NT2/D1 (cell line): ENCODE results near the gene RAB37.

Experiments used
- YY1 ChIP-seq: IDR thresholded peaks from 2 replicates; pipeline ENCODE4 v1.6.1; 2011; ENCODE audit not compliant: insufficient read length, insufficient read depth
- ZNF274 ChIP-seq: IDR thresholded peaks from 2 replicates; pipeline ENCODE4 v1.6.1; 2011; ENCODE audit warnings: mild to moderate bottlenecking, low read depth, low read length

DNA sequence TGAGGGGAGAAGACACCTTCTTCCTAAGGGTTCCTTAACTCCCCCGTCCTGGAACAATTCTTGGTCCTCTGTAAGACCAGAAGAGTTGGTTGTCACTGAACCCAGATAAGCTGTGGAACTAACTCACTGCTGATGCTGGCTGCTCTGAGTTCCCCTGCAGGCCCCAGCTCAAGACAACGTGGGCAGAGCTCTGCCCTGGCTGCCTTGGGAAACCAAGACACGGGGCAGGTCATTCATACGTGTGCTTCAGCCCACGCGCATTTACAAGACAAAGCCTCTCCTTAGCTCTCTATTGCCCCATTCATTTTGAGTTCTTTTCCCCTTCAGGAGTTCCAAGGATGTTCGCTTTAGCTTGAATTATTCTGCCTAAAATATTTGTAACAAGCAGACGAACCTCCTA lies 42.4 kb downstream of the RAB37 start:
- no peak for TF ChIP-seq ZNF274
- TF ChIP-seq YY1, result no peak
